GM12878 (cell line): ENCODE measurements around the gene CNIH2. TPM values are rescaled to one million over a fixed set of nuclear protein-coding genes. Genes with fewer than 3 reads are reported as not detected.

Experiments used
- ATAC-seq: fragments of 200-7000 bp; cut with Tn5 transposase; 3 replicates; pipeline ENCODE4 v1.9.1; 2020; ENCODE audit warnings: mild to moderate bottlenecking, moderate library complexity
- BruUV-seq: library from RNA; stranded (reverse); fragments of 400-500 nt; replicated peaks from 2 replicates; lab custom pipeline; 2021; lab: Mats Ljungman, UMichigan
- CTCF ChIA-PET: fragments of 300-600 bp; sonication (Branson Sonifier 250); formaldehyde crosslinking; extraction: SDS; loops from one replicate; lab custom pipeline; 2021; ENCODE audit warnings: inconsistent platforms; lab: Yijun Ruan, JAX
- POLR2A ChIA-PET: fragments of 350-600 bp; formaldehyde crosslinking; extraction: SDS; loops from one replicate; lab custom pipeline; 2021; ENCODE audit warnings: inconsistent platforms; lab: Charles Lee
- RAD21 ChIA-PET: fragments of 300-600 bp; sonication (Branson Sonifier 250); formaldehyde crosslinking; loops from one replicate; lab custom pipeline; 2023; ENCODE audit warnings: antibody characterized with exemption; ENCODE audit not compliant: unreplicated experiment; lab: Charles Lee
- SMC1A ChIA-PET: fragments of 300-600 bp; sonication (Branson Sonifier 250); formaldehyde crosslinking; loops from one replicate; lab custom pipeline; 2023; ENCODE audit not compliant: unreplicated experiment, uncharacterized antibody; lab: Charles Lee
- DNase-seq: peaks from one replicate; pipeline ENCODE4 v3.0.0-alpha.2; 2011; ENCODE audit warnings: low read depth, low spot score
- FAIRE-seq: peaks from 3 replicates; lab custom pipeline; 2011; peaks lifted over from hg19 to GRCh38; lab: Jason Lieb, UNC
- H2AFZ ChIP-seq: 2 replicates; pipeline ENCODE4 v1.6.0; 2011; ENCODE audit warnings: low read depth, low read length, control low read depth; ENCODE audit not compliant: control insufficient read depth
- H3K27ac ChIP-seq: 2 replicates; pipeline ENCODE4 v1.5.1; 2011; ENCODE audit warnings: control low read depth; ENCODE audit not compliant: control insufficient read depth, insufficient read depth
- H3K27me3 ChIP-seq, 2 experiments: replicated peaks in 1 of 2; 2 replicates each; pipeline versions ENCODE4 v1.6.0 to v1.6.1; 2011; ENCODE audit warnings: low read length in 1 of 2; ENCODE audit not compliant: control insufficient read depth in 2 of 2, insufficient read depth in 2 of 2
- H3K36me3 ChIP-seq, 2 experiments: 2 replicates each; pipeline ENCODE4 v1.5.1; 2011; ENCODE audit warnings: low read length in 1 of 2; ENCODE audit not compliant: control insufficient read depth in 2 of 2, insufficient read depth in 2 of 2
- H3K4me1 ChIP-seq: 2 replicates; pipeline ENCODE4 v1.6.1; 2011; ENCODE audit warnings: mild to moderate bottlenecking, low read length, moderate library complexity, mixed read lengths; ENCODE audit not compliant: control insufficient read depth, insufficient read depth
- H3K4me2 ChIP-seq: 2 replicates; pipeline ENCODE4 v1.6.0; 2011; ENCODE audit warnings: control low read depth; ENCODE audit not compliant: control insufficient read depth, insufficient read depth
- H3K4me3 ChIP-seq: fragments of 200-600 bp; sonication (generic); 2 replicates; pipeline ENCODE4 v1.5.1; 2016
- H3K79me2 ChIP-seq: 2 replicates; pipeline ENCODE4 v1.6.0; 2011; ENCODE audit warnings: low read length; ENCODE audit not compliant: control insufficient read depth, insufficient read depth
- H3K9ac ChIP-seq: 2 replicates; pipeline ENCODE4 v1.8.0; 2011; ENCODE audit warnings: low read length, control low read depth, mixed read lengths; ENCODE audit not compliant: control insufficient read depth, insufficient read depth
- H3K9me3 ChIP-seq: replicated peaks from 3 replicates; pipeline ENCODE4 v1.5.1; 2011; ENCODE audit warnings: mild to moderate bottlenecking, low read length; ENCODE audit not compliant: control insufficient read depth, insufficient read depth
- H4K20me1 ChIP-seq: 2 replicates; pipeline ENCODE4 v1.6.0; 2011; ENCODE audit not compliant: control insufficient read depth, insufficient read depth
- ESRRA ChIP-seq: IDR thresholded peaks from 2 replicates; pipeline ENCODE4 v1.6.1; 2012; ENCODE audit warnings: mild to moderate bottlenecking, low read length, improper control_type of control experiment
- FOXK2 ChIP-seq: fragments of 450-650 bp; IDR thresholded peaks from 2 replicates; pipeline ENCODE4 v1.6.1; 2017; ENCODE audit warnings: mild to moderate bottlenecking, moderate library complexity
- IRF4 ChIP-seq: IDR thresholded peaks from 2 replicates; pipeline ENCODE4 v1.6.1; 2011; ENCODE audit warnings: low read depth, low read length
- KDM1A ChIP-seq: fragments of 200-600 bp; sonication (generic); IDR thresholded peaks from 2 replicates; pipeline ENCODE4 v1.6.1; 2016; ENCODE audit warnings: borderline replicate concordance
- MEF2B ChIP-seq: fragments of 450-650 bp; IDR thresholded peaks from 2 replicates; pipeline ENCODE4 v1.6.1; 2018; ENCODE audit warnings: mild to moderate bottlenecking, moderate library complexity; ENCODE audit not compliant: partially characterized antibody, poor library complexity, severe bottlenecking
- MYC ChIP-seq: IDR thresholded peaks from 2 replicates; pipeline ENCODE4 v1.6.1; 2011; ENCODE audit warnings: mild to moderate bottlenecking, low read length, moderate library complexity, inconsistent platforms; ENCODE audit not compliant: insufficient read depth, insufficient replicate concordance, insufficient read length, severe bottlenecking
- NFYA ChIP-seq: IDR thresholded peaks from 2 replicates; pipeline ENCODE4 v1.6.1; 2011; ENCODE audit warnings: low read depth, mild to moderate bottlenecking, low read length, improper control_type of control experiment, borderline replicate concordance
- NRF1 ChIP-seq: conservative IDR thresholded peaks from 2 replicates; pipeline ENCODE4 v1.6.1; 2011; ENCODE audit warnings: mild to moderate bottlenecking, low read depth, low read length, improper control_type of control experiment
- RAD51 ChIP-seq: fragments of 450-650 bp; IDR thresholded peaks from 2 replicates; pipeline ENCODE4 v1.6.1; 2016; ENCODE audit warnings: moderate library complexity, mild to moderate bottlenecking, inconsistent platforms
- RELB ChIP-seq: fragments of 450-650 bp; IDR thresholded peaks from 2 replicates; pipeline ENCODE4 v1.6.1; 2017; ENCODE audit warnings: low read depth, mild to moderate bottlenecking, moderate library complexity
- SRF ChIP-seq, 2 experiments: IDR thresholded peaks; 2 replicates each; pipeline ENCODE4 v1.6.1; 2011; ENCODE audit warnings: low read depth in 2 of 2, low read length in 2 of 2, mild to moderate bottlenecking in 1 of 2, moderate library complexity in 1 of 2
- WGBS: methylation state at CpG from one replicate; pipeline ENCODE4 v1.1.6; 2016; ENCODE audit warnings: low lambda C conversion rate; ENCODE audit not compliant: insufficient replicate concordance, insufficient coverage; ENCODE audit errors: missing lambda C conversion rate; 5-methylcytosine and 5-hydroxymethylcytosine counted together
- in situ Hi-C: fragments of 300-500 bp; cut with MboI; formaldehyde crosslinking; loops from 9 replicates; pipeline ENCODE4 v1.14.3; 2018; ENCODE audit warnings: mixed read lengths
- intact Hi-C: fragments of 100-400 bp; cut with micrococcal nuclease; formaldehyde crosslinking; loops from one replicate; pipeline ENCODE4 v1.14.2; 2022; ENCODE audit not compliant: unreplicated experiment
- polyA plus RNA-seq, 11 experiments: library from polyadenylated mRNA; depleted of rRNA in 4 of 11; unstranded in 6 of 11; stranded (reverse) in 5 of 11; fragments of >200 nt; fragmentation: Nextera tagmentation in 4 of 11; fragmentation: Illumina TruSeq in 1 of 11; extraction: Ambion mirVana in 4 of 11; extraction: Trizol in 1 of 11; gene quantifications; 1 replicate in 1 of 11; 2 replicates in 10 of 11; pipeline versions ENCODE4 v1.2.1 to v1.2.3, GENCODE V29; 2011 to 2016; ENCODE audit warnings: inconsistent platforms in 2 of 11, missing spikeins in 2 of 11, low read depth in 1 of 11
- total RNA-seq, 4 experiments: library from RNA; depleted of rRNA in 3 of 4; stranded (reverse); fragments of >200 nt in 3 of 4; fragmentation: Illumina TruSeq in 1 of 4; extraction: Trizol in 1 of 4; gene quantifications; 2 replicates each; pipeline versions ENCODE4 v1.2.1 to v1.2.3, GENCODE V29; 2013 to 2021
- TF ChIP-seq, protein P1 (sequence below): fragments of 450-650 bp; IDR thresholded peaks from 2 replicates; pipeline ENCODE4 v1.6.1; 2018; ENCODE audit warnings: borderline replicate concordance, mild to moderate bottlenecking; ENCODE audit not compliant: partially characterized antibody
- TF ChIP-seq, protein P2 (sequence below): IDR thresholded peaks from 2 replicates; pipeline ENCODE4 v1.6.1; 2011; ENCODE audit warnings: borderline replicate concordance, low read depth, mild to moderate bottlenecking, moderate library complexity, low read length; ENCODE audit not compliant: insufficient read depth, poor library complexity, severe bottlenecking
- TF ChIP-seq, protein P3 (sequence below): IDR thresholded peaks from 2 replicates; pipeline ENCODE4 v1.6.1; 2012; ENCODE audit warnings: low read depth, low read length, improper control_type of control experiment

CNIH2 gene
- total and polyA plus RNA-seq, 10 of the 15 experiments (the other 5 are each of a cell fraction or from before 2014, with no cell fraction given) = 0.07 to 1.3 (median 0.68) TPM; not detected in 2

DNA sequence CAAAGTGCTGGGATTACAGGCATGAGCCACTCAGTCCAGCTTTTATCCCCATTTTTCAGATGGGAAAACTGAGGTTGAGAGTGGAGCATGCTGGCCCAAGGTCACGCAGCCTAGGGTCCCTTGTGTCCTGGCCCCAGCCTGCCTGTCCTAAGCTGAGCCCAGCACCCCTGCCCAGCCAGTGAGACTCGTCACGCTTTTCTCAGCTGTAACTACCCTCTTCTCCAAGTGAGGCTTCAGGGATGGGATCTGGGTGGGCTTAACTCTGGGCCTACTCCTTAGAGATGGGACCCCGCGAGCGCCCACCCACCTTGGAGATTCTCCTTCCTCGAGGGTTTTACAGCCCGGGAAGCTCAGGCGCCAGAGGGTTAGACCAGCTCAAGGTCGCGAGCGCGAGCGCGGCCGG, 13.3 kb downstream of the CNIH2 start (continued):
- TF ChIP-seq, protein P1, sequence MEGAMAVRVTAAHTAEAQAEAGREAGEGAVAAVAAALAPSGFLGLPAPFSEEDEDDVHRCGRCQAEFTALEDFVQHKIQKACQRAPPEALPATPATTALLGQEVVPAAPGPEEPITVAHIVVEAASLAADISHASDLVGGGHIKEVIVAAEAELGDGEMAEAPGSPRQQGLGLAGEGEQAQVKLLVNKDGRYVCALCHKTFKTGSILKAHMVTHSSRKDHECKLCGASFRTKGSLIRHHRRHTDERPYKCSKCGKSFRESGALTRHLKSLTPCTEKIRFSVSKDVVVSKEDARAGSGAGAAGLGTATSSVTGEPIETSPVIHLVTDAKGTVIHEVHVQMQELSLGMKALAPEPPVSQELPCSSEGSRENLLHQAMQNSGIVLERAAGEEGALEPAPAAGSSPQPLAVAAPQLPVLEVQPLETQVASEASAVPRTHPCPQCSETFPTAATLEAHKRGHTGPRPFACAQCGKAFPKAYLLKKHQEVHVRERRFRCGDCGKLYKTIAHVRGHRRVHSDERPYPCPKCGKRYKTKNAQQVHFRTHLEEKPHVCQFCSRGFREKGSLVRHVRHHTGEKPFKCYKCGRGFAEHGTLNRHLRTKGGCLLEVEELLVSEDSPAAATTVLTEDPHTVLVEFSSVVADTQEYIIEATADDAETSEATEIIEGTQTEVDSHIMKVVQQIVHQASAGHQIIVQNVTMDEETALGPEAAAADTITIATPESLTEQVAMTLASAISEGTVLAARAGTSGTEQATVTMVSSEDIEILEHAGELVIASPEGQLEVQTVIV = no peak
- TF ChIP-seq, protein P2, sequence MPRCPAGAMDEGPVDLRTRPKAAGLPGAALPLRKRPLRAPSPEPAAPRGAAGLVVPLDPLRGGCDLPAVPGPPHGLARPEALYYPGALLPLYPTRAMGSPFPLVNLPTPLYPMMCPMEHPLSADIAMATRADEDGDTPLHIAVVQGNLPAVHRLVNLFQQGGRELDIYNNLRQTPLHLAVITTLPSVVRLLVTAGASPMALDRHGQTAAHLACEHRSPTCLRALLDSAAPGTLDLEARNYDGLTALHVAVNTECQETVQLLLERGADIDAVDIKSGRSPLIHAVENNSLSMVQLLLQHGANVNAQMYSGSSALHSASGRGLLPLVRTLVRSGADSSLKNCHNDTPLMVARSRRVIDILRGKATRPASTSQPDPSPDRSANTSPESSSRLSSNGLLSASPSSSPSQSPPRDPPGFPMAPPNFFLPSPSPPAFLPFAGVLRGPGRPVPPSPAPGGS = no peak
- TF ChIP-seq IRF4 (no peak), MYC (no peak)

- no peak for FAIRE-seq
- POLR2A ChIA-PET = no interaction called here
- Histone ChIP-seq H3K4me3 (no peak within 1 kb of the TSS), H2AFZ (no peak within 1 kb of the TSS), H3K9ac (no peak within 1 kb of the TSS), H3K27ac (no peak within 1 kb of the TSS), H3K9me3 (no peaks in the 10 kb centered on the region), H4K20me1 (no peaks in the 10 kb centered on the region), H3K4me1 (peaks cover 15% of the 10 kb centered on the region), H3K27me3 (peaks cover 2 to 7% of the 10 kb centered on the region in 2 experiments; a peak in 2 of 4 replicates), H3K4me2 (no peak within 1 kb of the TSS), H3K79me2 (peaks cover 12% of the 10 kb centered on the region), H3K36me3 (no peaks in the 10 kb centered on the region)
- in situ Hi-C loops = no loop called here
- RAD21 ChIA-PET = interaction anchor here (1.2 kb wide), 1 partner anchor 21 kb away, joined by 5 read pairs; no protein-coding TSS in a partner anchor
- SMC1A ChIA-PET = interaction anchor here (2.5 kb wide), 1 partner anchor 20 kb away, joined by 10 read pairs; no protein-coding TSS in a partner anchor
- intact Hi-C loops = no loop called here
- CTCF ChIA-PET = interaction anchor here (0.9 kb wide), 1 partner anchor 75 kb away, joined by 3 read pairs; no protein-coding TSS in a partner anchor
- no TSS peak for BruUV-seq
- 17% methylated on average over 55 of the region's 95 CpGs for WGBS
- ATAC-seq = no peak
- TF ChIP-seq RELB (no peak), ESRRA (no peak), KDM1A (no peak), FOXK2 (no peak), NFYA (no peak), MEF2B (no peak), NRF1 (no peak), SRF (IDR thresholded peaks at IDR 0.05; ENCODE audit: low read depth in 2 of 2, low read length in 2 of 2) (no peak), RAD51 (no peak)
- TF ChIP-seq, protein P3, sequence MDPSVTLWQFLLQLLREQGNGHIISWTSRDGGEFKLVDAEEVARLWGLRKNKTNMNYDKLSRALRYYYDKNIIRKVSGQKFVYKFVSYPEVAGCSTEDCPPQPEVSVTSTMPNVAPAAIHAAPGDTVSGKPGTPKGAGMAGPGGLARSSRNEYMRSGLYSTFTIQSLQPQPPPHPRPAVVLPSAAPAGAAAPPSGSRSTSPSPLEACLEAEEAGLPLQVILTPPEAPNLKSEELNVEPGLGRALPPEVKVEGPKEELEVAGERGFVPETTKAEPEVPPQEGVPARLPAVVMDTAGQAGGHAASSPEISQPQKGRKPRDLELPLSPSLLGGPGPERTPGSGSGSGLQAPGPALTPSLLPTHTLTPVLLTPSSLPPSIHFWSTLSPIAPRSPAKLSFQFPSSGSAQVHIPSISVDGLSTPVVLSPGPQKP = no peak
- no peak for DNase-seq
Measured at GRCh38 chr11:66291706-66292542, 13.9 kb downstream of the CNIH2 start, which contains the start of gene TMEM151A. TMEM151A (plus strand) TSS chr11:66291894; CDS start chr11:66292014, 120 bp downstream.
